ENCODE measurements around the gene PSENEN. TPM values are rescaled to one million over a fixed set of nuclear protein-coding genes. Genes with fewer than 3 reads are reported as not detected.
A peak's percentile ranks its signal among the peaks of the same experiment; 100 is the strongest.

The PSENEN gene
- total RNA-seq, 1 donor from 2014 or later: 83.8 TPM

- DNase-seq (ENCODE audit: low spot score, unreplicated experiment): no peak
- H3K27me3 Mint-ChIP-seq: peaks cover 30% of the 10 kb centered on the region
- peaks cover 7% of the 10 kb centered on the region for H3K4me1 Mint-ChIP-seq (ENCODE audit: low read depth)
- TF ChIP-seq CTCF (IDR thresholded peaks at IDR 0.05; ENCODE audit: unreplicated experiment): no peak
- peak overlapping the region; percentile 72 for H3K4me3 Mint-ChIP-seq (ENCODE audit: low read depth)
- no peak overlapping the region for H3K27ac Mint-ChIP-seq
- peaks cover 2% of the 10 kb centered on the region for H3K36me3 Mint-ChIP-seq (ENCODE audit: insufficient read depth)
- no peaks in the 10 kb centered on the region for H3K9me3 Mint-ChIP-seq (ENCODE audit: low read depth)
Measured at GRCh38 chr19:35774274-35775045, 29.0 kb downstream of the PSENEN start.

- TF ChIP-seq CTCF (IDR thresholded peaks at IDR 0.05; ENCODE audit: unreplicated experiment): no peak
- no peak for DNase-seq (ENCODE audit: low spot score, unreplicated experiment)
- H3K4me1 Mint-ChIP-seq (ENCODE audit: low read depth): peaks cover 7% of the 10 kb centered on the region
- H3K27me3 Mint-ChIP-seq: peaks cover 30% of the 10 kb centered on the region
- no peaks in the 10 kb centered on the region for H3K9me3 Mint-ChIP-seq (ENCODE audit: low read depth)
- H3K36me3 Mint-ChIP-seq (ENCODE audit: insufficient read depth): peaks cover 4% of the 10 kb centered on the region
- no peak overlapping the region for H3K27ac Mint-ChIP-seq
- H3K4me3 Mint-ChIP-seq (ENCODE audit: low read depth): peak overlapping the region; percentile 72
Measured at GRCh38 chr19:35775046-35775297, 29.5 kb downstream of the PSENEN start.

- Mint-ChIP-seq H3K4me1 (ENCODE audit: low read depth) (peaks cover 7% of the 10 kb centered on the region), H3K36me3 (ENCODE audit: insufficient read depth) (peaks cover 3% of the 10 kb centered on the region), H3K9me3 (ENCODE audit: low read depth) (no peaks in the 10 kb centered on the region), H3K27me3 (peaks cover 30% of the 10 kb centered on the region), H3K27ac (no peak within 1 kb of the TSS), H3K4me3 (ENCODE audit: low read depth) (peak within 1 kb of the TSS; percentile 72)
- DNase-seq (ENCODE audit: low spot score, unreplicated experiment): peak; percentile 99
- no peak for TF ChIP-seq CTCF (IDR thresholded peaks at IDR 0.05; ENCODE audit: unreplicated experiment)
Measured at GRCh38 chr19:35775298-35776101, 30.0 kb downstream of the PSENEN start, which contains the start of gene ARHGAP33. Gene ARHGAP33 (plus strand): TSS chr19:35775564. CDS start chr19:35775659, 95 bp downstream.

GRCh38 chr19:35776102-35776788, 30.8 kb downstream of the PSENEN start:
- TF ChIP-seq CTCF (IDR thresholded peaks at IDR 0.05; ENCODE audit: unreplicated experiment): no peak
- H3K4me3 Mint-ChIP-seq (ENCODE audit: low read depth): peak overlapping the region; percentile 72
- no peak for DNase-seq (ENCODE audit: low spot score, unreplicated experiment)
- H3K27ac Mint-ChIP-seq: no peak overlapping the region
- H3K4me1 Mint-ChIP-seq (ENCODE audit: low read depth): peaks cover 7% of the 10 kb centered on the region
- peaks cover 30% of the 10 kb centered on the region for H3K27me3 Mint-ChIP-seq
- H3K36me3 Mint-ChIP-seq (ENCODE audit: insufficient read depth): peaks cover 3% of the 10 kb centered on the region
- H3K9me3 Mint-ChIP-seq (ENCODE audit: low read depth): no peaks in the 10 kb centered on the region
